ENCODE data around the gene ADCY4. TPM values are rescaled to one million over a fixed set of nuclear protein-coding genes. Genes with fewer than 3 reads are reported as not detected.

ADCY4 gene
- total and polyA plus RNA-seq, 2 of the 13 experiments (the other 11 are each of a cell fraction or from before 2014, with no cell fraction given): 0.03 TPM; not detected in 1

- TF ChIP-seq ZNF639 (CRISPR knock-in tag; conservative IDR thresholded peaks at IDR 0.05) (peak; percentile 30), CHD4 (IDR thresholded peaks at IDR 0.05; ENCODE audit: borderline replicate concordance, low read length) (0 out of 2 replicates have a peak, but pooled peaks have one; percentile 17), ZSCAN5A (CRISPR knock-in tag; IDR thresholded peaks at IDR 0.05; ENCODE audit: borderline replicate concordance) (no peak; the same call in 1 of the 2 replicates), ZNF557 (CRISPR knock-in tag; IDR thresholded peaks at IDR 0.05) (peak; percentile 91), SKIL (CRISPR knock-in tag; IDR thresholded peaks at IDR 0.05; ENCODE audit: borderline replicate concordance) (no peak), ZNF580 (CRISPR knock-in tag; IDR thresholded peaks at IDR 0.05; ENCODE audit: borderline replicate concordance, low read depth) (peak; percentile 94; the same call in 1 of the 2 replicates), ZSCAN21 (CRISPR knock-in tag; IDR thresholded peaks at IDR 0.05; ENCODE audit: borderline replicate concordance) (peak; percentile 98), ZFP37 (CRISPR knock-in tag; IDR thresholded peaks at IDR 0.05; ENCODE audit: borderline replicate concordance) (peak; percentile 96), ZNF616 (CRISPR knock-in tag; IDR thresholded peaks at IDR 0.05; ENCODE audit: low read depth) (peak; percentile 89), HOXD1 (CRISPR knock-in tag; IDR thresholded peaks at IDR 0.05) (peak; percentile 95), HMGXB4 (CRISPR knock-in tag; IDR thresholded peaks at IDR 0.05; ENCODE audit: borderline replicate concordance in 1 of 2, low read depth in 1 of 2) (peak; percentile 96 to 98), ARNTL (CRISPR knock-in tag; IDR thresholded peaks at IDR 0.05) (peak; percentile 61), ZSCAN30 (CRISPR knock-in tag; IDR thresholded peaks at IDR 0.05) (no peak), HMG20A (CRISPR knock-in tag; IDR thresholded peaks at IDR 0.05; ENCODE audit: borderline replicate concordance) (no peak), ZZZ3 (CRISPR knock-in tag; IDR thresholded peaks at IDR 0.05; ENCODE audit: borderline replicate concordance) (peak; percentile 96), NCOA5 (CRISPR knock-in tag; IDR thresholded peaks at IDR 0.05) (peak; percentile 82), ZNF709 (CRISPR knock-in tag; IDR thresholded peaks at IDR 0.05) (peak; percentile 28; the same call in 1 of the 2 replicates), KLF15 (CRISPR knock-in tag; IDR thresholded peaks at IDR 0.05; ENCODE audit: borderline replicate concordance) (peak; percentile 86)
Measured at GRCh38 chr14:24299255-24300191, 35.3 kb downstream of the ADCY4 start, which contains the start of the genes DHRS1 and NOP9 (continued).

Measured in HepG2 (cell line).